NCI-H345 treated with DMSO at 0.1 percent for 48 hours (cell line): ENCODE data around the gene LRGUK.
"Not testable (repeated sequence)": the region's sequence is repeated elsewhere in the genome, so short reads cannot be mapped to it uniquely, and the experiment has no call there.

Source experiments
- DNase-seq: peaks from one replicate; lab custom pipeline; 2025; ENCODE audit not compliant: unreplicated experiment; lab: John Stamatoyannopoulos, UW

Gene LRGUK

GRCh38 chr7:134234216-134234615, 107.1 kb downstream of the LRGUK start:
- no peak for DNase-seq

- DNase-seq: no peak
Observed at GRCh38 chr7:134245253-134245652, 118.1 kb downstream of the LRGUK start.

GRCh38 chr7:134246347-134246746, 119.2 kb downstream of the LRGUK start:
- DNase-seq: no peak

DNA sequence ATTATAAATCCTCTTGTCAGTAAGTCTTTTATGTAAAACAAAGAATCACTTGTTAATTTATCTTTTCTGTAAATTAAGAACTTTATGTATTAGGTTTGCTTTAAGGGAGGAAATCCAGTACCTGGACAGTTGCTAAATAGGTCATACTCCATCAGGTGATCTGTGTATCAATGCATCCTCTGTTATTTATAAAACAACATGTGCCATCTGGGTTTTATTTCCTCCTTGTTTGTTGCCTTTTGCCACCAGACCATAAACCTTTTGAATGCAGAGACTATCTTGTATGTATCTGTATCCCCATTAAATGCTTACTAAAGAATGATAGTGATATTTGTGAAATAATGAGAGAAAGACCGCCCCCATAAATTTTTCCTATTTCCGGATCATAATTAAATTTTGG, 119.6 kb downstream of the LRGUK start:
- DNase-seq: no peak

GRCh38 chr7:134248196-134248595, 121.1 kb downstream of the LRGUK start:
- DNase-seq: no peak

GRCh38 chr7:134254311-134254710, 127.2 kb downstream of the LRGUK start:
- DNase-seq: no peak

GRCh38 chr7:134255814-134256213, 128.7 kb downstream of the LRGUK start:
- no peak for DNase-seq

- DNase-seq: no peak
Observed at GRCh38 chr7:134262322-134262721, 135.2 kb downstream of the LRGUK start.

DNA sequence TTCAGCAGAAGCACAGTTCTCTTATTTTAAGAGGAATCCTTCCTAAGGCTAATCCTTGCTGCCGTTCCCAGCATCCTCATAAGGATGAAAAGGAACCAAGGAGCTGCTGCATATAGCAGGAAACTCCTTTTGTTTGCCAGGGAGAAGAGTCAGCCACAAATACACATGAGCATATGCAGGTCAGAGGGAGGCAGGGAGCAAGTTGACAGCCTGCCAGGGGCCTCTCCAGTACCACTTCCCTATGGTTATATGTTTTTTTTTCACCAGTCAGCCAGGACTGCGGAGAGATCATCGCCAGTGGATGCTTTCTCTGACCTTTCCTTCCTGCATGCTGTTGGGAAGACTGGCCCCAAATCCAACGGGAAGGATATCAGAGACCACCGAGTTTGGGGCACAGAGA, 149.8 kb downstream of the LRGUK start:
- no peak for DNase-seq

GRCh38 chr7:134278502-134279153, 151.5 kb downstream of the LRGUK start:
- no peak for DNase-seq

DNA sequence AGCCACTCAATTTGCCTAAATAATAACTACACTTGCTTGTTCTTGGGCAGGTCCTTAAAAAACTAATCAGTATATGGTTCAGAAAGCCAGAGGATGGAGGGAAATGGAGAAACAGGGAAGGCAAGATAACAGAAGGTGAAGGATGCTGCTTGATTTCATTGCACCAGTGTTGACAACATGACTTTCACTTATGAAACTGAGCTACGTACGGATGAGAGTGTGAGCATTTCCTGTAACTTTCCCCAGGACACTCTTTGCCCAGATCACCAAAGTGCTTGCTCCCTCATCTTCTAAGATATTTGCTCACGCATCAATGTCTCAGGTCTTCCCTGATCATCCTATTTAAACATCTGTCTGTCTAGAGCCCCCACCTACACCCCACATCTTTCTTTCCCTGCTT, 152.2 kb downstream of the LRGUK start:
- DNase-seq: no peak

GRCh38 chr7:134279898-134280297, 152.8 kb downstream of the LRGUK start:
- no peak for DNase-seq

DNA sequence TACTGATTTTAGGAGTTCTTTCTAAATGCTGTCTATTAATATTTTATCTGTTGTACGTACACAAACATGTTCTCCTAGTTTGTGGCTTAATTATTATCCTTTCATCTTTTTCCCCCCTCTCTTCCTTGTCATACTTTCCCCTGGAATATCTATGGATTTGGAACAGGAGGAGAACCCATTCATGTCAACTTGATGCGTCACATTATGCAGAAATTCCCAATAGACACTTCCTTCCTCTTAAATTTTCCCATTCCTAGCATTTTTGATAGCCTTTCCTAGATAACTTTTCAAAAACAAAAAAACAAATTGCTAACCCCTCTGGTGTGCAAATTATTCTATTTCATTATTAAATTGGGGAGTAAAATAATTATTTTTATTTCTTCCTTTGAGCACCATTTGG, 153.4 kb downstream of the LRGUK start:
- no peak for DNase-seq

- DNase-seq: no peak
Observed at GRCh38 chr7:134284011-134284410, 156.9 kb downstream of the LRGUK start.

DNA sequence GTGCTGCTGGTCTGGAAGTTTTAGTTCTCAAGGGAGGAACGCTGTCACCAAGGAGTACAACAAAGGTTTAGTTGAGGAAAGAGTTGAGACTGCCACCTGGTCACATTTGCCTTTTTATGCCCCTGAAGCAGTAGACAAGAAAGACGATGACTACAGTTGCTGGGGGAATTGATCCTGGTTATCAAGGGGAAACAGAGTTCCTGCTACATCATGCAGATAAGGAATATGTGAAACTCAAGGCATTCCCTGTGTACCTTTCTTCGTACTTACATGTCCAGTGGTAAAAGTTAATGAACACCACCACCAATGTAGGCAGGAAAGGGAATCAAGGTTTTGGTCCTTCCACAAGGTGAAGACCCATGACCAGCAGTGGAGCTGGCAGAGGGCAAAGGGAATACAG, 157.8 kb downstream of the LRGUK start:
- DNase-seq: no peak

DNA sequence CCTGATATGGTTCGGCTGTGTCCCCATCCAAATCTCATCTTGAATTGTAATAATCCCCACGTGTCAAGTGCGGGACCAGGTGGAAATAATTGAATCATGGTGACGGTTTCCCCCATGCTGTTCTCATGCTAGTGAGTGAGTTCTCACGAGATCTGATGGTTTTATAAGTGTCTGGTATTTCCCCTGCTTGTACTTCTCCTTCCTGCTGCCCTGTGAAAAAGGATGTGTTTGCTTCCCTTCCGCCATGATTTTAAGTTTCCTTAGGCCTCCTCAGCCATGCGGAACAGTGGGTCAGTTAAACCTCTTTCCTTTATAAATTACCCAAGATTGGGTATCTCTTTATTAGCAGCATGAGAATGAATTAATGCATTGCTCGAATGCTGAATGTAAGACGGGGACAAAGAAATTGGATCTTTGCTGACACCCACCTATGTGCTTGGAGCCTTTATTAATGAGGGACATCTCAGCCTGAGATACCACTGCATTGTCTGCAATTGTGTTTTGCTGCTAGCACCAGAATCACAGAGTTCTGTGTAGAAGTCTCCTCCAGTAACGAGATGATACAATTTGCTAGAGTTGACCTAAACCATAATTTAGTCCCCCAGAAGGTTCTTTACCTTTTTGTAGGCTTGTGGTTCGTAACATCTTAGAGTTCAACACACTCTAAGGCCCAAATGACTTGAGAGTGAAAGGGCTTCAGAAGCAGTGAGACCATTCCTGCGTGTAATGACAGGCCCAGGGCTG, 160.9 kb downstream of the LRGUK start:
- DNase-seq: no peak

GRCh38 chr7:134289423-134289822, 162.3 kb downstream of the LRGUK start:
- no peak for DNase-seq

- DNase-seq: no peak
Observed at GRCh38 chr7:134289841-134290240, 162.7 kb downstream of the LRGUK start.

- DNase-seq: no peak
Observed at GRCh38 chr7:134290286-134290685, 163.1 kb downstream of the LRGUK start.

DNA sequence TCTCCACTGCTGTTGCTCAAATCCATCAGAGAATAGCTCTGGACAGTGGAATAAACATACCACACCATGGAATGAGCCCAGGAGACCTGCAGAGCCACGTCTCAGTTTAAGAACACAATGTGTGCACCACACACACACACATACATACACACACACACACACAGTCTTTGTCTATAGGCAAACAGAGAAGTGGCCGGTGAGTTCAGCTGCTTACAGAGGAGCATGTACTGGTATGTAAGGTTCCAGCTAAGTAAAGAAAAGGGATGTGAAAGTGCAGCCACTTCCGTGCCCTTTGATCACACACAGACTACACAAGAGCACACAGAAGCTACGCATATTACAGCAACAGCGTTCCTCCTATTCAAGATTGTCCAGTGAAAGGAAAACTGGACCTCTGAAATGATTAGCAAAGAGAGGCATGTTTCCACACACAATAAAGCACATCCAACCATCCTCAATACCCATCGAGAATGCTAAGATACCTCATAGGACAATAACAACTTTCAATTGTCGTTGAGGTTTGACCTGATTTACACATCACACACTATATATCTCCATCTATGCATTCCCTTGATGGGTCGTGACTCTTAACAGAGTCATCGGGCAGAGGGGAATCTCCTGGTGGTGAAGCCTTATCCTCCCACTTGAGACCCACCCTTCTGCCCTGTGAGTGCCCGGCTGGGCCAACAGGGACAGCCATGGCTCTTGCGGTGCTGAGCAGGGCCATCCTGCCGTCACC, 166.0 kb downstream of the LRGUK start:
- no peak for DNase-seq

DNA sequence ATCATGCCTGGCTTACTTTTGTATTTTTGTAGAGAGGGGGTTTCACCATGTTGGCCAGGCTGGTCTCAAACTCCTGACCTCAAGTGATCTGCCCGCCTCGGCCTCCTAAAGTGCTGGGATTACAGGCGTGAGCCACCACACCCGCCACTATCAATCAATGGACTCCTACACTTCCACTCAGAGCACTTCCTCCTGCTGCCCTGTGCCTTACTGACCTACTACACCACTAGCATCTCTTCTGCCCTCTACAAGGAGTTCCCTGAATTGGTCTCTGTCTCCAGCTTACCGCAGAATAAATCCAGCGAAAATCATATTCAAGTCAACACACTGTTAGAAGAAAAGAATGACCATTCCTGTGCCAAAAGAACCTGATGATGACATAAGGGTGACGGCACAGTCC, 168.8 kb downstream of the LRGUK start:
- not testable (repeated sequence) for DNase-seq

DNA sequence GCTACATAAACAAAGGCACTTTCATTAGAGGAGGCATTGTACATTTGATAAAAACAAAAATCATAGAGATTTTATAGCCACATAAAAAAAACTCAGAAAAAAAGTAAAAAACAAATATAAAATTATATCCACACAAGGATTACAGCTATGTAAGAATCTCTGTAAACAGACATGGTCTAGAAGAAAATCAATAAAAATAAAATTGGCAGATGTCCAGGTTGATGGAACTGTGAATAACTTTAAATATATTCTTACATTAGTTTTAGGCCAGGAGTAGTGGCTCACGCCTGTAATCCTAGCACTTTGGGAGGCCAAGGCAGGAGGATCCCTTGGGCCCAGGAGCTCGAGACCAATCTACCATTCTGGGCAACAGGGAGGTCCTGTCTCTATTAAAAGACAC, 170.3 kb downstream of the LRGUK start:
- no peak for DNase-seq
